Heart left ventricle (tissue), 13 donors: ENCODE measurements around the gene EPS8.

Experiments
- POLR2A ChIP-seq, 2 donors: fragments of 450-650 bp; IDR thresholded peaks; one replicate each; pipeline ENCODE4 v1.6.1; 2017; ENCODE audit warnings: antibody characterized with exemption in 2 of 2, mild to moderate bottlenecking in 2 of 2, moderate library complexity in 2 of 2
- TF ChIP-seq, protein P1 (sequence below), 12 donors: fragments of 200-600 bp; sonication (generic) in 4 of 12; IDR thresholded peaks; one replicate each; pipeline versions ENCODE4 v1.5.0 to v1.8.0; 2018 to 2022; ENCODE audit warnings: antibody characterized with exemption in 12 of 12, mild to moderate bottlenecking in 5 of 12
- donor health status: ischemic (EF 13 %, LVEDD 7.1; RV severe dilation, severe dysfunction).
- donor health status: DM: no; HTN: yes; CAD: no.
- donor health status: DM: no; HTN: no; CAD: no.
- donor health status: ischemic (EF 25% LVEDD 6.9; RV normal size, moderate dysfunction).
- donor health status: ischemic (EF 25% LVEDD 5.7; RV mildly dilated, moderate dysfunction).
- donor health status: ischemic (EF 35%, LVEDD 5.7; RV mildly dilated, moderate dysfunction).
- donor health status: nonischemic (EF 11% LVEDD 7.7; RV severe dilation, severe dysfunction).
- donor health status: DM: yes; HTN: yes; CAD: no.
- donor health status: PGD.
- donor health status: ischemic (EF 29% LVEDD 5.4; RV normal size, mild dysfunction).
- donor health status: nonischemic (EF 23%, LVEDD 6.1; RV moderate dilation, normal function).

DNA sequence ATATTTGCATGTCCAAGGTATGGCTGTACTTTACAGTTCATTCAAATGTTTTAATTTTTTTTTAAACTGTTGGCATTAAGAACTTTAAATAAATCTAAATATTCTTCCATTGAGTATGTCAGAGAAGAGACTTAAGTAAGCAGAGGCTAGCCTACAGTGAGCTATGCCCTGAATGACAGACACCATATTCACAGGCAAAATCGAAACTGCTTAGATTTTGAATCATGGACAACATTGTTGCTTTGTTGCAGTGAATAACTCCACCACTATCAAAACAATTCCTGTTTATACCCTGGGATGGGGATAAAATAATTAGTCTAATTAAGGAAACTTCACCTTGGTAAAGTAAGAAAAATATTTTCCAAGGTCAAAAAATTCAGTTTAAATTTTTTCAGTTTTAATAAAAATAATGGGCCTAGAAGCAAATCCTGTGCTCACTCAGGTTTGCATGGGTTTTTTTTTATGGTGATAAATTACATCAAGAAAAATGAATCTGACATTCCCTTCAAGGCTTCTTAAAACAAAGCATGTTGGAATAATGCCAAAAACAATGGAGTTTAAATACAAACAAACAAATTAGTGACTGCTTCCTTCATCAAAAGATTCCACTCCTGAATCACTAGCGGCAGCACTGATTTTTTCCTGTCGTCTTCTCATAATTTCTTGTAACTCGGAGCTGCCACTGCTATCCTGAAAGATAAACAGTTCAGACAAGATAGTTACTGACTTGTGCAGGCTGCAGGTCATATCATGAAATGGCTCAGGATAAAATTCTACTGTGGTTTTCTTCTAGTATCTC, 168.2 kb downstream of the EPS8 start:
- TF ChIP-seq, protein P1, sequence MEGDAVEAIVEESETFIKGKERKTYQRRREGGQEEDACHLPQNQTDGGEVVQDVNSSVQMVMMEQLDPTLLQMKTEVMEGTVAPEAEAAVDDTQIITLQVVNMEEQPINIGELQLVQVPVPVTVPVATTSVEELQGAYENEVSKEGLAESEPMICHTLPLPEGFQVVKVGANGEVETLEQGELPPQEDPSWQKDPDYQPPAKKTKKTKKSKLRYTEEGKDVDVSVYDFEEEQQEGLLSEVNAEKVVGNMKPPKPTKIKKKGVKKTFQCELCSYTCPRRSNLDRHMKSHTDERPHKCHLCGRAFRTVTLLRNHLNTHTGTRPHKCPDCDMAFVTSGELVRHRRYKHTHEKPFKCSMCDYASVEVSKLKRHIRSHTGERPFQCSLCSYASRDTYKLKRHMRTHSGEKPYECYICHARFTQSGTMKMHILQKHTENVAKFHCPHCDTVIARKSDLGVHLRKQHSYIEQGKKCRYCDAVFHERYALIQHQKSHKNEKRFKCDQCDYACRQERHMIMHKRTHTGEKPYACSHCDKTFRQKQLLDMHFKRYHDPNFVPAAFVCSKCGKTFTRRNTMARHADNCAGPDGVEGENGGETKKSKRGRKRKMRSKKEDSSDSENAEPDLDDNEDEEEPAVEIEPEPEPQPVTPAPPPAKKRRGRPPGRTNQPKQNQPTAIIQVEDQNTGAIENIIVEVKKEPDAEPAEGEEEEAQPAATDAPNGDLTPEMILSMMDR (IDR thresholded peaks at IDR 0.05): no peak
- no peak for TF ChIP-seq POLR2A (IDR thresholded peaks at IDR 0.05)
